ENCODE data around the gene VPS37D.
"Not testable (repeated sequence)": the region's sequence is repeated elsewhere in the genome, so short reads cannot be mapped to it uniquely, and the experiment has no call there.

The VPS37D gene

DNA sequence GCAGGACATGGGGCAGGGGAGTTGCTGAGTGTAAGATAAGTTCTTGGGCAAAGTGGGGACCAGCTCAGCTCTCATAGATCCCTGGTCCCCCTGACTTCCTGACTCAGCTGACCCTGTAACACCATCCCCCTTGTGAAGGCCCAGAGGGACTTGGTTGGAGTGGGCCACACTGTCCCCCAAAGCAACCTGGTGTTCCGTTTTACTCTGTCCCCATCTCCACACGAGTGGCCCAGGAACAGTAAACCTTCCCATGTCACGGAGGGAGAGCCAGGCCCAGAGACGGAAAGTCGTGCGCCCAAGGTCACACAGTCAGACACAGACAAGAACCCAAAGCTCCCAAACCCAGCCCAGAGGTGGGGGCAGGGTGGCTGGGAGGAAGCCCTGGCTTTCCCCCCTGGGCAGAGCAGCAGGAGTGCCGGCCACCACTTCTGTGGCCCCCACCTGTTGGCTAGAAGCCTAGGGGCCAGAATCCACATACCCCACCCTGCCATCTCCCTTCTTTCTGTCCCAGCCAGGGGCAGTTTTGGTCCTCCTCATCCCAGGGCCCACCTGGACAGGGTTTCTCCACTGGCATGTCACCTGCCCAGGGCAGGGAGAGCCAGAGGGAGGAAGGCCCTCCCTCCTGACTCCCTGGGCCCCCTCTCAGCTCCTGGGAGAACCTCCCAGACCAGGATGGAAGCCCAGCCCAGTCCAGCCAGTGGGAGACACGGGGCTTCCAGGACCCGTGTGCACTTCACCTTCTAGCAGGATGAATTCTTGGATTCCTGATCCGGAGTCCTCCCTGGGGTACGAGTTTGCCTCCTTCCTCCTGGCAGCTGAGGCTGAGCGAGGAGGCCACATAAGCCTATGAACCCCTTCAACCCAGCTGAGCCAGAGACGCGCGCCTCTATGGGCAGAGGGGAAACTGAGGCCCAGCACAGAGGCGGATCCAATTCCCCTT lies 20.6 kb upstream of the VPS37D start:
- no peak for DNase-seq

DNA sequence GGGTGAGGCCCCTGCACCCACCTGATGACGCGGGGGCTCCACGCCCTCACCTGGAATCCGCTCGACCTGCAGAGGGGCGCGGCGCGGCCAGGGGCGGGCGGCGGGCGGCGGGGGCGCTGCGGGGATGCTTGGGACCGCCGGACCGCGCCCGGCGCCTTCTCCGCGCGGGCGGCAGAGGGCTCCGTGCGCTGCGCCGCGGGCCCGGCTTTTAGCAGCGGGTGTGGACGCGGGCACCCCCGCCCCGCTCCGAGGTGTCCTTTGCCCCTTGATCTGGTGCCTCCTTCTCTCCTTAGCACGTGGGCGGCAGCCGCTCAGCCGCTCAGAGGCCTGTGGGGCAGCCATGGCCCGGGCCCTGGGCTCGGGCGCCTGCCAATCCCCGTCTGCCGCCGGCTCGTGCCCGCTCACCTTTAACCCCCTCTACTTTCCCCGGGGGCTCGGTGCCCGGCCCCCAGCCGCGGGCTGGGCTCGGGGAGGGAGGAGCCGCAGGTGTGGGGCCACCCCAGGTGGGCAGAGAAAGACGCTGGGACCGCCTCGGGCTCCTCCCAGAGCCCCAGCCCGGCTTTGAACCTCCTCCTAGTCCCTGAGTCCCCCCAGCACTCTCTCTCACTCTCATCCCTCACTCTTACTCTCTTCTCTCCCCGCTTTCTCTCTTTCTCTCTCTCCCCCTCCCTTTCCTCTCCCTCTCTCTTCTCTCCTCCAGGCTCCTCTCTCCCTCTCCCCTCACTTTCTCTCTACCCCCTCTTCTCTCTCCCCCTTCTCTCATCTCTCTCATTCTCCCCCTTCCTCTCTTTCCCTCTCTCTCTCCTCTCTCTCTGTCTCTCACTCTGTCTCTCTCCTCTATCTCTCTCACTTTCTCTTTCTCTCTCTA lies 19.7 kb upstream of the VPS37D start:
- DNase-seq, result peak; percentile 11

DNA sequence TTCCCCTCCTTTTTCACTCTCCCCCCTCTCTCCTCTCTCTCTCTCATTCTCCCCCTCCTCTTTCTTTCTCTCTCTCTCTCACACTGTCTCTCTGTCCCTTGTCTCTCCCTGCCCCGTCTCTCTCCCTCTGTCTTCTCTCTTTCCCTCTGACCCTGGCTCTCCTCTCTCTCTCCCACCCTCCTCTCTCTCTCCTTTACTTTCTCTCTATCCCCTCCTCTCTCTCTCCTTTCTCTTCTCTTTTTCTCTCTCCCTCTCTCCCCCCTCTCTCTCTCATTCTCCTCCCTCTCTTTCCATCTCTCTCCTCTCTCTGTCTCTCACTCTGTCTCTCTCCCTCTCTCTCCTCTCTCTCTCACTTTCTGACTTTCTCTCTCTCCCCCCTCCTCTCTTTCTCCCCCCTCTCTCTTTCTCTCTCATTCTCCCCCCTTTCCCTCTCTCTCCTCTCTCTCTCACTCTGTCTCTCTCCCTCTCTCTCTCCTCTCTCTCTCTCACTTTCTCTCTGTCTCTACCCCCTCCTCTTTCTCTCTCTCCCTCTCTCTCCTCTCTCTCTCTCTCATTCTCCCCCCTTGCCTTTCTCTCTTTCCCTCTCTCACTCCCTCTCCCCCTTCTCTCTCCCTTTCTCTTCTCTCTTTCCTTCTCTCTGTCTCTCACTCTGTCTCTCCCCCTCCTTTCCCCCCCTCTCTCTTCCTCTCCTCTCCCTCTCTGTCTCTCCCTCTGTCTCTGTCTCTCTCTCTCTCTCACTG lies 18.9 kb upstream of the VPS37D start:
- DNase-seq, result no peak

DNA sequence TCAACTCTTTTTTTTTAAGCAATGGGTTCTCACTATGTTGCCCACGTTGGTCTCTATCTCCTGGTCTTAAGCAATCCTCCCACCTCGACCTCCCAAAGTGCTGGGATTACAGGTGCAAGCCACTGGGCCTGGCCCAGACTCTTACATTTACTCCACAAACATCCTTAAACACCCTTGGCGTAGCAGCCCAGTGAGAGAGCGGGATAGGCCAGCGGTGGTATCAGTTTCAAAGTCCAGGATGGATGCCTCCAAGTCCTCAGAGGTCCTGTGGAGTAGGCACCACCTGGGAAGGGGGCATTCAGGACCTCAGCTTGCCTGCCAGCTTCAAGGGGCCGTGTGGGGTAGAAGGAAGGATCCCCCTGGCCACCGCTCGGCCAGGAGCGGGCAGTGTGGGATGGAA lies 18.1 kb upstream of the VPS37D start:
- DNase-seq, result no peak

DNA sequence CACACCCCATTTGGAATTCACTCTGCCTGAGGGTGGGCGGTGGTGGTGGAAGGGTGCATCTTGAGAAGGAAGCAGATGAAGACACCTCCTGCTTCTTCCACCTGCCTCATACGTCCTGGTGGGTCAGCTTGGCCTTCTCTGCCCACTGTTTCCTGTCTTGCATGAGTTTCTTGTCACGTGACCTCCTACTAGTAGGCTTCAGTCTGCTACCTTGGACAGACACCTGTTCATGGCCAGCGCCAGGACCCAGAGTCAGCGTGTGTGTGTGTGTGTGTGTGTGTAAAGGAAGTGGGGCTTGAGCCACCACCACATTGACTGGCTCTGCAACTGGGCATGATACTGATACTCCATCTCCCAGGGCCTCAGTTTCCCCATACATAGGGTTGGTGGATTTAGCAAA lies 17.1 kb upstream of the VPS37D start:
- no peak for DNase-seq

DNA sequence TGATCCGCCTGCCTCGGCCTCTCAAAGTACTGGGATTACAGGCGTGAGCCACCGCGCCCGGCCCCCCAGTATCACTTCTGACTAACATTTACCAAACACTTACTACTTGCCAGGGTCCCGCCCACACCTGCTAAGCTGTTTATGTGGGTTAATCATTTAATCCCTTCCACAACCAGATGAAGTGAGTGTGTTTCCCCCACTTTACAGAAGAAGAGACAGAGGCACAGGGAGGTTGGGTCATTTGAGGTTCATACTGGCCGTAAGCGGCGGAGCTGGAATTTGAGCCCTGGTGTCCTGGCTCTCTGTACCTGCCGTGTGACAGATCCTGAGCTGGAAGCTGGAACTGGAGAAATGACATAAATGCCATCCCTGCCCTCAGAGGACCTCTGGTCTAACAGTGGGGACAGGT lies 15.1 kb upstream of the VPS37D start:
- DNase-seq, result no peak

DNA sequence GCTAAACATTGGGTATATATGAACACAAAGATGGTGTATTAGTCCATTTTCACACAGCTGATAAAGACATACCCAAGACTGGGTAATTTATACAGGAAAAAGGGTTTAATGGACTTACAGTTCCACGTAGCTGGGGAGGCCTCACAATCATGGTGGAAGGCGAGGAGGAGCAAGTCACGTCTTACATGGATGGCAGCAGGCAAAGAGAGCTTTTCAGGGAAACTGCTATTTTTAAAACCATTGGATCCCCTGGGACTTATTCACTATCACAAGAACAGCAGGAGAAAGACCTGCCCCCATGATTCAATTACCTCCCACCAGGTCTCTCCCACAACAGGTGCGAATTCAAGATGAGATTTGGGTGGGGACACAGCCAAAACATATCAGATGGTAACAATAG lies 12.3 kb upstream of the VPS37D start:
- DNase-seq, result not testable (repeated sequence)

DNA sequence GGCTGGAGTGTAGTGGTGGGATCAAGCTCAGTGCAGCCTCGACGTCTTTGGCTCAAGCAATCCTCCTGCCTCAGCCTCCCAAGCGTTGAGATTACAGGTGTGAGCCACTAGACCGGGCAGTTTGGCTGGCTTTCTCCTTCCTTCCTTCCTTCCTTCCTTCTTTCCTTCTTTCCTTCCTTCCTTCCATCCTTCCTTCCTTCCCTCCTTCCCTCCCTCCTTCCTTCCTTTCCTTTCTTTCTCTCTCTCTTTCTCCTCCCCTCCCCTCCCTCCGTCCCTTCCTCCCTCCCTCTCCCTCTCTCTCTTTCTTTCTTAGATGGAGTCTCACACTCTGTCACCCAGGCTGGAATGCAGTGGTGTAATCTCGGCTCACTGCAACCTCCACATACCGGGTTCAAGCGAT lies 7.6 kb upstream of the VPS37D start:
- no peak for DNase-seq

DNA sequence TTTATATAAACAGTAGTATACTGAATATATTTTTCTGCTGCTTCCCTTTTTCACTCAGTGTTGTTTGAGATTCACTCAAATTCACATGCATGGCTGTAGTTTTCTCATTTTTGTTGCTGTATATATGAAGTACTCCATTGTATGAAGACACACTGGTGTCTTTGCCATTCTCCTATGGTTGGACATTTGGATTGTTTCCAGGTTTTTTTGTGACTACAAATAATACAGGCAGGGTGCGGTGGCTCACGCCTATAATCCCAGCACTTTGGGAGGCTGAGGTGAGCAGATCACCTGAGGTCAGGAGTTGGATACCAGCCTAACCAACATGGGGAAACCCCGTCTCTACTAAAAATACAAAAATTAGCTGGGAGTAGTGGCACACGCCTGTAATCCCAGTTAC lies 7.0 kb upstream of the VPS37D start:
- DNase-seq, result not testable (repeated sequence)

DNA sequence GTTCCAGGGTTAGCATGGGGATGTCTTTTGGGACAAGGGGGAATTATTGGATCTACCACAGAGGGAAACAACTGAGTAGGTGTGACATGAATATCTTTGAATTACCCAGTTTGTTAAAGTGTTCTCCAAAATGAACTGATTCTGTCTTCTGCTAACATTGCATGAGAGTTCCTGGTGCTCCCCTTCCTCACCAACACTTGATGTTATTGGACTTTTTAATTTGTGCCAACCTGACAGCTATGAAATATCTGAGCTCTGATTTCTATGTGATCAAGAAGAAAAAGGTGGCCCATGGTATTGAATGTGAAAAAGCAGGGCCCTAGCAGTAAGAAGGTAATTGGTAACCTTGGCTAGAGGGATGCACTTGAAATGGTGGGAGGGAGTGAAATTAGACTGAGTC lies 4.6 kb upstream of the VPS37D start:
- DNase-seq, result no peak

DNA sequence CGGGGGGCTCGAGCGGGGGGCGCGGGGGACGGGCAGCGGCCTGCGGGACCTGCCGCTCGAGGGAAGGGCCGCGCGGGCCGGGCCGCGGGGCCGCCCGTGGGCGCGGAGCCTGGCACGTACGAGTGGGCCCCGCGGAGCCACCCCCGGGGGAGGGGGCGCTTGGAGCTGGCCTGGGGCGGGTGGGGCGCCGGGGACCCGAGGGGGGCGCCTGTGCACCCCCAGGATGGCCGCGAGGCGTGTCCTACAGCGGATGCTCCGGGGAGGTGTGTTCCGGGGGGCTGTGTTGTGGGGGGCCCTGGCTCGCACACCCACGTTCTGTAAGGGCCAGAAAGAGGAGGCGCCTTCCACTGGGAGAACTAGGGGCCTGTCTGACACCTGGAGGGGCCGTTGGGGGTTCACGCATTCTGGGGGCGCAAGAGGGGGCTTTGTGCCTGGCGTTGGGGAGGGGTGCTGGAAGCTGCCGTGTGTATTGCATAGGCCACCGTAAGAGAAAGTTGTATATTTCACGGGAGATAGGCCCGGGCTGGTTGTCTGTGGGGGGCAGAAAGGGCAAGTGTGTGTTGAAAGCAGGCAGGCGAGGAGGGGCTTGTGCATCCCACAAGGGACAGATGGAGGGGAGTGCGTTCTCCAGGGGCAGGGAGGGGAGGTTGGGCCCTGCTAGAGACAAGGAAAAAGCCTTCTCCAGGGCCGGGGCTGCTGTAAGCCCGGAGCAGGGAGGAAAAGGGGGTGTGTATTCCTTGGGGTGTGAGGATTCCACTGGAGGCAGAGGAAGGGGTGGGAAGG lies 663 bp downstream of the VPS37D start:
- peak; percentile 86 for DNase-seq

DNA sequence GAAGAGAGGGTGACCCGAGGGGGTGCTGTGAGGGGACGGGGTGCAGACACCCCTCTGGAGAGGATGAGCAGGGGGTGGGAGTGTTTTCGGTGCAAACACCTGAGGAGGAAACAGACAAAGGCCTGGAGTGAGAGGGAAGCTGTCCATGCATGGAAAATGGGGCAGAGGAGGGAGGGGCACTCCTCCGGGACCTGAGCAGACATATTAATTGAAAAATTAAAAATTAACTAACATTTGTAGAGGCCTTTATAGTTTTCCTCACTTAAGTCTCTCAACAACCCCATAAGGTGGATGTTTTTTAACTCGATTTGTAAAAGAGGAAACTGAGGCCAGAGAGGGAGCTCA lies 1.2 kb downstream of the VPS37D start:
- no peak for DNase-seq

DNA sequence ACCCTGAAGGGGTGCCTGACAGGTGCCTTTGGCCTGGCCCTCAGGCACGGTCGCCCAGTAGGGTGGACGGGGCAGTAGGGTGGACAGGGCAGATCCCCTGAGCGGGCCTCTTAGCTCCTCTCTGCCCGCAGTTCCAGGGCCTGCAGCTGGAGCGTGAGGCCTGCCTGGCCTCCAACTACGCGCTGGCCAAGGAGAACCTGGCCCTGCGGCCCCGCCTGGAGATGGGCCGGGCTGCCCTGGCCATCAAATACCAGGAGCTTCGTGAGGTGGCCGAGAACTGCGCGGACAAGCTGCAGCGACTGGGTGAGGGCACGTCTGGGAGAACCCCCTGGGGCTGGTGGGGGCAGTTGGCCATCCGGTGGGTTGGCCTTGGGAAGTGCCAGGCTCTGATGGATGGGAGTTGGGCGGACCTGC lies 1.7 kb downstream of the VPS37D start:
- DNase-seq, result no peak

DNA sequence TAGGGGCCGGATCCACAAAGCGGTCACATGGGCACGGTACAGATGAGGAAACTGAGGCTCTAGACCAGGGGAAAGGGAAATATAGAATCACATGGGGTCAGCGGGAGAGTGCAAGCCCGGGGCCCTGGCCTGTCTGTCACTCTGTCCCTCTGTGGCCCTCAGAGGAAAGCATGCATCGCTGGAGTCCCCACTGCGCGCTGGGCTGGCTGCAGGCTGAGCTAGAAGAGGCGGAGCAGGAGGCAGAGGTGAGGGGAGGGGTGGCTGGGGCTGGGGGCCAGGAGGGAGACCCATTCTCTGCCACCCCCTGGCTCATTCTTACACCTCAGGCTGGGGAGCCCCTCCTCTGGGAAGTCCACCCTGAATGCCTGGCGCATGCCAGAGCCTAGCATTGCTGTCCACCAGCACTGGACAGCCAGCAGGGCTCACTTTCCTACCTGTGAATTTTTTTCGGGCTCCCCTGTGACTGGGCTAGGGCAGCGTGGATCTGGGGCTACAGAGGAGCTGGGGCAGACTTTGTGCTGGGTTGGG lies 2.3 kb downstream of the VPS37D start:
- no peak for DNase-seq

DNA sequence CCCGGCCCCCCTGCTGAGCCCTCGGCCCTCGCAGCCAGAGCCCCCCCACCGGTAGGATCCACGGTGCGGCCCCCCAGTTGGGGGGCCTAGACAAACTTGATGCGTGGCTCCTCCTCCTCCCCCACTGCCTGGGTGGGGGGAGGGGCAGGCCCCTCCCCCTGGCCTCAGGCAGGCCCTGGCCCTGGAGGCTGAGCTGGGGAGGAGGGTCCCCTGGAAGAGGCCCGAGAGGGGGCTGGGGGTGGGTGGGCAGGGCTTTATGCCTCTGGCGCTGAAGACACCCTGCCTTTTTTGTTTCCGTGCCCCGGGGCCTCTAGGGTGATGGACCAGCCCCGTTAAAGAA lies 3.7 kb downstream of the VPS37D start:
- no peak for DNase-seq

DNA sequence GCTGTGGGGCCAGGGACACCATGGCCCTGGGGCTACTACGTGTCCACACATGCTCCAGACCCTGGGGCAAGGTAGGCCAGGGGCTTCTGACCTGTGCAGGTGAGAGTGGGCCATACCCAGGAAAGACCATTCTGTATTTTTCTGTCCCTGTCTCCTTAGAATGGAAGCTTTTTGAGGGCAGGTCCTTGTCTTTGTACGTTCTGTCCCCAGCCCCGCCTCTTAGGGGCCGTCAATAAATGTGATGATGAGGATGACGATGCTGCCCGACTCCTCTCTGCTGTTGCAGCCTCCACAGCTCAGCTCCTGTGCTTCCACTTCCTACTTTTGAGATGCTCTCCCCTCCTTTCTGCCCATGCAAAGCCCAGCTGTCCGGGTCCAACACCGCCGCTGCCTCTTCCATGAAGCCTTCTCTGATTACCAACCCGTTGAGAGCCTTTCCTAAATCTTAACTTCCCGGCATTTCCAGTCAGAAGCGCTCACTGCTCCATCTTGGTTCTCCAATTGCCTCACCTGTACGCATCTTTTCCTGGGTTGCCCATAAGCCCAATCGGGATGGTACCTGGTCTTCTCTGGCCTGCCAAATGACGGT lies 4.3 kb downstream of the VPS37D start:
- DNase-seq, result no peak

DNA sequence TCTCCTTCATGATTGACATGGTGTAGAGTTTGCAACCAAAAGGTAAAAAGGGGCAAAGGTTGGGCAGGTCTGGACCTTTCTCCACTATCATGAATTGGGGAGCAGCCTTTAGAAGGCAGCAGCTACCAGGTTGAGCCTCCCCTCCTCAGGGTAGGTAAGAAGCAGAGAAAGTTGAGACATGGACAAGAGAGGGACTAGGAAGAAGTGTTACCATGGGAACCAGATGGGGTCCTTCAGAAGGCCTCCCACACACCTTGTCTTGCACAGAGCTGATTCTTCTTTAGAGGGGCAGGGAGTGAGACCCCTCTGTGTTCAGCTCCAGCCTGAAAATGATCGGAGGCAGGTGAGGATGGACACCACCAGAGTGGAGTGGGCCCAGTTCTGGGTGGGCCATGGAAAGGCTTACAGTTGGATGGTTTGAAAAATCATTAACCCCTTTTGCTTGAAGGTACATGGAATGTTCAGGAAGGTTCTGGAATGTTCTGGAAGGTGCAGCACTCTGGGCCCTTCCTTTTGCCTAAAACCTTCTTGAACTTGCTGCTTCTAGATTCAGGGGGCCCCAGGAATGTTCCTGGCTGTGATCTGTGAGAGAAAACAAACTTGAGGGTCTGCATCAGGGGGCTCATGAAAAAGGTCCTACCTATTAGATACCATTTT lies 7.0 kb downstream of the VPS37D start:
- no peak for DNase-seq

DNA sequence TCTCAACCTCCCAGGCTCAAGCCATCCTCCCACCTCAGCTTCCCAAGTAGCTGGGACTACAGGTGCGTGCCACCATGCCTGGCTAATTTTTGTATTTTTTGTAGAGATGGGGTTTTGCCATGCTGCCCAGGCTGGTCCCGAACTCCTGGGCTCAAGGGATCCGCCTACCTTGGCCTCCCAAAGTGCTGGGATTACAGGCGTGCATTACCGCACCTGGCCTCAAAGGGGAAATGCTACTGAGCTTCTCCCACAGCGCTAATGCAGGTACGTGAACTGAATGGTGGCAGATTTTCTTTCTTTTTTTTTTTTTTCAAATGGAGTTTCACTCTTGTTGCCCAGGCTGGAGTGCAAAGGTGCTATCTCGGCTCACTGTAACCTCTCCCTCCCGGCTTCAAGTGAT lies 8.4 kb downstream of the VPS37D start:
- DNase-seq, result not testable (repeated sequence)

DNA sequence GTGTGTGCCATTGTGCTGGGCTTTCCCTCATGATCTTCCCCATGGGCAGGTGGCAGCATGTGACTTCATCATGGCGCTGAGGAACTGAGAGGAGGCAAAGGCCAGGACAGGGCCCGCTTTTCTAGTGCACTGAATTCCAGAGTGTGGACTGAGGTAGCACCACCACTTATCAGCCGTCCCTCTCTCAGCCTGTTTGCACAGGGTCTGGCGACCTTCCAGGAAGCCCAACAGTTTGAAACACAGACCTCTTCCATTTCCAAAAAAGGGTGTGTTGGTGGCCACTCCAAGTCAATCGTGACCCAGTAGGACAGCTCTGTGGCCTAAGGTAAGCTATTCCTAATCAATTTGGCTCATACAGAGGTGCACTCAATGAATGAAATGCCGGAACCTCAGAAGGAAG lies 11.2 kb downstream of the VPS37D start:
- DNase-seq, result no peak

DNA sequence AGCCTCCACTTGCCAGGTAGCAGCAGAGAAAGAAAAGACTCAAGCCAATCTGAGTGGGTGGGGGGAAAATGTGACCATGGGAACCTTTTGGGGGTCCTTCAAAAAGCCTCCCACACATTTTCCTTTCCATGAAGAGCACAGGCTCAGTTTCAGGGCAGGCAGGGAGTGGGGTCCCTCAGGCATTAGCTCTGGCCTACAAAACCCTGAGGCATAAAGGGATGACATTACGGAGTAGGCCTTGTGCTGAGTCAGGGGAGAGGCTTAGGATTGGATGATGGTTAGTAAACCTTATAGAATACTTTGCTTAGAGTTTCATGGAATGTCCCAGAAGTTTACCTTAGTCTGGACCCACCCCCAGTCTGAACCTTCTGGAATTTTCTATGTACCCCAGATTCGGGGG lies 12.1 kb downstream of the VPS37D start:
- DNase-seq, result no peak

DNA sequence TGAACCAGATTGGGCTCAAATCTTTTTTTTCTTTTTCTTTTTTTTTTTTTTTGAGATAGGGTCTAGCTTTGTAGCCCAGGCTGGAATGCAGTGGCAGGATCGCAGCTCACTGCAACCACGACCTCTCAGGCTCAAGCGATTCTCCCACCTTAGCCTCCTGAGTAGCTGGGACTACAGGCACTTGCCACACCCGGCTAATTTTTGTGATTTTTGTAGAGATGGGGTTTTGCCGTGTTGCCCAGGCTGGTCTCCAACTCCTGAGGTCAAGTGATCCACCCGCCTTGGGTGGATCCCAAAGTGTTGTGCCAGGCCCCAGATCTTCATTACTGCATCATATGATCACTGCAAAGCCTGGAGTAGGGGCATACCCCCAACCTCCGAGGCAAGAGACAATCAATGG lies 12.9 kb downstream of the VPS37D start:
- no peak for DNase-seq

All from NCI-H1694 (cell line).